HAP-1 (cell line): ENCODE data around the gene RBFOX1.

Experiments
- DNase-seq, 2 experiments: peaks; one replicate each; pipeline ENCODE4 v3.0.0-alpha.2; 2016 to 2020; ENCODE audit warnings: low spot score in 2 of 2
- H3K27me3 ChIP-seq: fragments of 250-450 bp; sonication (Bioruptor Pico); 2 replicates; pipeline ENCODE4 v1.5.1; 2020; ENCODE audit warnings: low read depth, mild to moderate bottlenecking, moderate library complexity
- H3K36me3 ChIP-seq: fragments of 250-450 bp; sonication (Bioruptor Pico); replicated peaks from 2 replicates; pipeline ENCODE4 v1.5.1; 2020; ENCODE audit warnings: mild to moderate bottlenecking
- H3K4me1 ChIP-seq: fragments of 250-450 bp; sonication (Bioruptor Pico); 2 replicates; pipeline ENCODE4 v1.5.1; 2020; ENCODE audit warnings: mild to moderate bottlenecking
- H3K4me3 ChIP-seq: fragments of 250-450 bp; sonication (Bioruptor Pico); 2 replicates; pipeline ENCODE4 v1.5.1; 2020; ENCODE audit warnings: mild to moderate bottlenecking, moderate library complexity
- H3K9me3 ChIP-seq: fragments of 250-450 bp; sonication (Bioruptor Pico); 2 replicates; pipeline ENCODE4 v1.5.1; 2020; ENCODE audit warnings: mild to moderate bottlenecking, moderate library complexity
- in situ Hi-C: fragments of 300-500 bp; cut with MboI; formaldehyde crosslinking; loops from 3 replicates; pipeline ENCODE4 v1.14.3; 2020; ENCODE audit warnings: low sequenced_read_pairs, inconsistent platforms, mixed read lengths

The RBFOX1 gene

DNA sequence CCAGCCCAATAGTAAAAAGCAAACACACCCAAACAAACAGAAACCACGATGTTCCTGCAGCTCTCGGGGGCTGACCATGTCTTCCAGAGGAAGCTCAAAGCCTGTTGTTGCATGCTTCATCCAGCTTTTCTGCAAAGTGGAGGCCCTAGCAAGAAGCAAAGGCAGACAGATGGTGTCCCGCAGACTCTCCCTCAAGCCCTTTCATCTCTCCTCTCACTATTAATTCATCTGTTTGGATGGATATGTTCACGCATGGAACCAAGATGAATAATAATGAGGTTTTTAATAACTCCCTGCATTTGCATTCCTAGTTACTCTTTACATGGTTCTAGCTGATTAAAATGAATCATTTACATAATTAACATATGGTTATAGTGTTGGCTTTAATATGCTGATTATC, 36.6 kb downstream of the RBFOX1 start:
- Histone ChIP-seq H3K4me3 (no peak overlapping the region), H3K27me3 (no peaks in the 10 kb centered on the region), H3K36me3 (no peaks in the 10 kb centered on the region), H3K4me1 (no peaks in the 10 kb centered on the region), H3K9me3 (no peaks in the 10 kb centered on the region)
- in situ Hi-C loops = no loop called here
- DNase-seq = no peak

DNA sequence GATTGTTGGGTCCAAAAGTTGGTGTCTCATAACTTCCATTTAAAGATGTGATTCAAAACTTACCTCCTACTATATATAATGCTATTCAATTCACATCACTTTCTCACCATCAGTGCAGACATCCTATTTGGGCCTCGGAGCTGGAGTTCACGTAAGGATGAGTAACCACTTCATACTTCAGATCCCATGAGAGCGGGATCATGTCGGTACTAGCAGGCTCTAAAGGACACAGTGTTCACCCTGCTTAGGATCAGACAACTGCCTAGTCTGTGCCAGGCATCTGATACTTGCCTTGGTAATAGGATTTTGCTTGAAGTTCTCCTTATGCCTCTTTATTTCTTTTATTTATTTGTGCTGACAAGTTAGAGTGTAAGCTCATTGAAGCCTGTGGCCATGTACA, 39.5 kb downstream of the RBFOX1 start:
- Histone ChIP-seq H3K27me3 (no peaks in the 10 kb centered on the region), H3K9me3 (no peaks in the 10 kb centered on the region), H3K4me1 (no peaks in the 10 kb centered on the region), H3K4me3 (no peak overlapping the region), H3K36me3 (no peaks in the 10 kb centered on the region)
- in situ Hi-C loops = no loop called here
- no peak for DNase-seq

DNA sequence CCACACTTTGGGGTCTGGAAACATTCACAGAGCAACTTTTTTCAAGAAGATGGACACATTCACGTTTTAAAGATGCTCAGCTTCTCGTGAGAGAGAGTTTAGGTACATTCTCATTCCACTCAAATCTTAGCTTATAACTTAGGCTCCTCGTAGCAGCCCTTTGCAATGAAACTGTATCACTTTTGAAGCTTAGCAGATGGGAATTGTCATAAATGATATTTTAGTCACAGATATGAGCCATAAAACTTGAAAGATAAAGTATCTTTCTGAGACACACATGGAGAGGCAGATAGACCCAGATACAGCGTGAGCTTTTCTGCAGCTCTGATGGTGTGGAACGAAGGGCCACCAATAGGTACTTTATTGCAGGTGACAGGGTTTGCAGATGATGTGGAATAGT, 41.1 kb downstream of the RBFOX1 start:
- in situ Hi-C loops = no loop called here
- H3K9me3 ChIP-seq = no peaks in the 10 kb centered on the region
- DNase-seq = no peak

DNA sequence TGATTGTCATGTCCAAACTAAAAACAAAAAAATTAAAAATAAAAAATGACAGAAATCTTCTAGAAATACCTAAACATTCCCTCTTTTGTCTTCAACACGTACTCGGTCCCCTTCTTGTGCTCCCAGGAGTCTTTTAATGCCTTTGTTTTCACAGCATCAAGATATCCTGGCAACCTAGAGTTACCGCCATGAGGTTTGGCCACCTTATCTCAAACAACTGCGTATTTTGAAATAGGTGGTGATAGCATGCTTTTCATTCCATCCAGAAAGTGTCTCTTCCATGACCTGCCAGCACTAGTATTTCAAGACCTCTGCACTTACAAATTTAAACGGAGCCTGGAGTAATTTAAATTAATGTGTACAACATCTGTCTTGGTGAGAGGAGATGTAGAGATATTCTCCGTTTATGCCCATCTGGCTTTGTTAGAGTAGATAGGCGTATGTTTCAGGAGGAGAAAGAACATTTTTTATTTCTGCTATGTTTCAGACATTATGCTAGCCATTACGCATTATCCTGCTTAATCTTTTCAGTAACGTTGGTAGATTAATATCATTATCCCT, 42.0 kb downstream of the RBFOX1 start:
- in situ Hi-C loops = no loop called here
- H3K4me3 ChIP-seq = no peak overlapping the region
- DNase-seq = no peak
- no peaks in the 10 kb centered on the region for H3K4me1 ChIP-seq
- no peaks in the 10 kb centered on the region for H3K27me3 ChIP-seq
- no peaks in the 10 kb centered on the region for H3K9me3 ChIP-seq
- no peaks in the 10 kb centered on the region for H3K36me3 ChIP-seq

More for the DNA sequence above, 41.1 kb downstream of the RBFOX1 start:
- Histone ChIP-seq H3K36me3 (no peaks in the 10 kb centered on the region), H3K4me3 (no peak overlapping the region), H3K27me3 (no peaks in the 10 kb centered on the region), H3K4me1 (no peaks in the 10 kb centered on the region)

DNA sequence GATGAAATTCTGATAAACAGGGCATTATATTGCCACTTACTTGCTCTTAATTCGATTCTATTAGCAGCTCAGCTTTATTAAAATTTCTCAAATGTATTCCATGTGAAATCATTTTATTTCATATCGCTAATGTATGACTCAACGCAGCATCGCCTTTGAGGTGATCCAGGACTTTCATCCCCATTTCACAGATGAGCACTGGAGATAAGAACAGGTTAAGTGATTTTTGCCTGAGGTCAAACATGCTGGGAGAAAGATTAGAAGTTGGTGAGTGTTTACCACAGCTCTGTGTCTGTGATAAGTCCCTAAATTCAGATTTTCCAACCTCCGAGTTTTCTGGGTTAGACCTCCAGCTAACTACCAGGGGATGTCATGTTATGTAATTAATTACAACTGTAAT, 43.6 kb downstream of the RBFOX1 start:
- no peak for DNase-seq
- no peaks in the 10 kb centered on the region for H3K9me3 ChIP-seq
- H3K4me3 ChIP-seq = no peak overlapping the region
- no peaks in the 10 kb centered on the region for H3K4me1 ChIP-seq
- no peaks in the 10 kb centered on the region for H3K27me3 ChIP-seq
- no peaks in the 10 kb centered on the region for H3K36me3 ChIP-seq
- in situ Hi-C loops = no loop called here

DNA sequence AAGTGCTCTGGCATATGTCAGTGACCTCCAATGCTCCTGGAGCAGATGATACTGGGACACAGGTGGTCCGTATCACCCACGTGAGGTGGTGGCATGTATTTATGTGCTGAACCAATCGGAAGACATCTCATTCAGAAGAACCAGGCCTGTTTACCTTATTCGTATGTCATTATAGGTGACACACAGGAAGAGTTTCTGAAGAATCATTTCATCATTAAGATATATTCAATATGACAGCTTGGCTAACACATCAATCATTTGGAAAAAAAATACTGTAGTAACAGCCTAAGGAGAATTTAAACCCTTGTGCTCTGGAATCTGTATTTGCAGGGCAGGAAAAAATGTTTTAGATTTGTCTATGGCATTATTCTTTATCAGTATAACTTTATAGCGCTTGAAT, 44.6 kb downstream of the RBFOX1 start:
- no peaks in the 10 kb centered on the region for H3K27me3 ChIP-seq
- no peaks in the 10 kb centered on the region for H3K36me3 ChIP-seq
- in situ Hi-C loops = no loop called here
- no peaks in the 10 kb centered on the region for H3K9me3 ChIP-seq
- no peak for DNase-seq
- H3K4me1 ChIP-seq = no peaks in the 10 kb centered on the region
- H3K4me3 ChIP-seq = no peak overlapping the region

DNA sequence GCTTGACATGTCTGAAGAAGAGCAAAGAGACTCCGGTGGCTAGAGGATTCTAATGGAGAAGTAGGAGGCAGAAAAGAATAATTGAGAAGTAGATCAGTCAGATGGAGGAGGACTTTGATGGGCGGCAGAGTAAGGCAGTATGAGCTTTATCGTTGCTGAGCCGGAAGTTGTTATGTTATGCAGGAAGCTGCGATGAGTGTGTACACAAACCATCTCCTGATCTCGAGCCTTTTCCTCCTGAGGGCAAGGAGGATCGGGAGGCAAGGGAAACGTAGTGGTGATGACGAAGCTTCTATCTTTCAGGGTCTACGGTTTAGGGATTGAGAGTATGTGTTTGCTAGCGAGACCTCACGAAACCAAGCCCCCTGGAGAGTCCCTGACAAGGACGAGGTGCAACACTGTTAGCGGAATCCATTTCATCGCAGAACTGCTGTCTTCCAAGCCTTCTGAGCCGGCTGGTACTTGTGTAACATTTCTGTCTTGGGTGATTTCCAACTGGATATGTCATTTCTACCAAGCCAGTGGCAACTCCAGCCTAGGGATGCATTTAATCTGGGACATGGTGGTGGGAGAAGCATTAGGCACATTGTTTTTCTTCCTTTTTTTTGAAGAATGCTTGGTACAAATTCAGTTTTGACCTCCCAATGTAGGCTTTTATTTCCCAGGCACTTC, 45.5 kb downstream of the RBFOX1 start:
- H3K9me3 ChIP-seq = no peaks in the 10 kb centered on the region
- DNase-seq = no peak
- H3K27me3 ChIP-seq = no peaks in the 10 kb centered on the region
- in situ Hi-C loops = no loop called here
- no peaks in the 10 kb centered on the region for H3K4me1 ChIP-seq
- H3K4me3 ChIP-seq = no peak overlapping the region
- H3K36me3 ChIP-seq = no peaks in the 10 kb centered on the region

DNA sequence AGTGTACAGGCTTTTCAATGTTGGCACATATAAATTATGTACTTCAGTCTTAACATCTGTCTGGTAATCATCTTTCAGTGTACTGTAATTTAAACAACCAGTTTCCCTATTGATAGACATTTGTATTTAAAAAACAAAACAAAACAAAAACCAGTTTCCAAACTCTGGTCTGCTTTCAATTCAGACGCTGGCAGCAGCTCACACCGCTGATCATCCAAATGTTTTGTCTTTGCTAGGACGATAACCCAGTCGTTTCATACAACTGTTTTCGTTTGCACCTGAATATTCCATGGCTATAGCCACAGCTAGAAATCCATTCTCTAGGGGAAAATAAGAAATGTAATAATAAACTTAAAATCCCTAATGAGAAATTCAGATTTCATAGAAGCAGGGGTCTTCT, 47.8 kb downstream of the RBFOX1 start:
- no peaks in the 10 kb centered on the region for H3K4me1 ChIP-seq
- H3K4me3 ChIP-seq = no peak overlapping the region
- in situ Hi-C loops = no loop called here

DNA sequence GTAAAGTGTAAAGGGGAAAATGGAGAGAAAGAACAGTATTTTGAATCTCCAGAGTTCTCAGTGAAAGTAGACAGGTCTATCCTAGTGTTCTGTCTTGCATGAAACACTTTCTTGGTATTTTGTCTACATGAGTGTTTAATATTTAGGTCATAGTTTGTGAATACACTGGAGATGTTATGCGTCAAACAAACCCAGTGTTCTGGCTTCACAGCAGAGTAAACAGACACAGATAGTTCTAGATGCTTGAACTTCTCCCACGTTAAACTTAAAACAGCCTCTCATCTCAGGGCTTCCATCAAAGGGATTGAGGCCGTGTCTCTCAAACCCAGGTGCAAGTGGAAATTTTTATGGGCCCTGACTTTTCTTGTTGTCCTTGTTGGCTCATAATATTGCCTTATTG, 48.3 kb downstream of the RBFOX1 start:
- no peaks in the 10 kb centered on the region for H3K36me3 ChIP-seq
- in situ Hi-C loops = no loop called here
- H3K4me3 ChIP-seq = no peak overlapping the region
- no peak for DNase-seq
- H3K27me3 ChIP-seq = no peaks in the 10 kb centered on the region
- H3K4me1 ChIP-seq = no peaks in the 10 kb centered on the region
- H3K9me3 ChIP-seq = no peaks in the 10 kb centered on the region

More for the DNA sequence above, 47.8 kb downstream of the RBFOX1 start:
- no peaks in the 10 kb centered on the region for H3K27me3 ChIP-seq
- DNase-seq = no peak
- H3K9me3 ChIP-seq = no peaks in the 10 kb centered on the region
- no peaks in the 10 kb centered on the region for H3K36me3 ChIP-seq

DNA sequence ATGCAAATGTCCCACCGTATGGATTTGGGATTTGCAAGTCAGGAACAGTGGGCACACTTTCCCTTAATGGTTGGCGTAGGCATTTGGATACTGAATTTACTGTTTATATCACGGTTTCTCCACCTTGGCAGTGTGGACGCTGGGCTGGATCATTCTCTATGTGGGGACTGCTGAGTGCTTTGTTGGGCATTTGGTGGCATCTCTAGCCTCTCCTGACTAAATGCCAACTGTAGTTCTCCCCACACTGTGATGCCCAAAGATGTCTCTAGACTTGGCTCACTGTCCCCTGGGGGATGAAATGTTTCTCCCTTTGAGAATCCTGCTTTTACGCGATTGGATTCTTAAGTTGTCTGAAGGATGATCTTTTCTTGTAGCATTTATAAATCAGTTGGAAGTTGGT, 49.0 kb downstream of the RBFOX1 start:
- Histone ChIP-seq H3K36me3 (no peaks in the 10 kb centered on the region), H3K4me3 (no peak overlapping the region), H3K27me3 (no peaks in the 10 kb centered on the region), H3K9me3 (no peaks in the 10 kb centered on the region), H3K4me1 (no peaks in the 10 kb centered on the region)
- in situ Hi-C loops = no loop called here
- DNase-seq = no peak

DNA sequence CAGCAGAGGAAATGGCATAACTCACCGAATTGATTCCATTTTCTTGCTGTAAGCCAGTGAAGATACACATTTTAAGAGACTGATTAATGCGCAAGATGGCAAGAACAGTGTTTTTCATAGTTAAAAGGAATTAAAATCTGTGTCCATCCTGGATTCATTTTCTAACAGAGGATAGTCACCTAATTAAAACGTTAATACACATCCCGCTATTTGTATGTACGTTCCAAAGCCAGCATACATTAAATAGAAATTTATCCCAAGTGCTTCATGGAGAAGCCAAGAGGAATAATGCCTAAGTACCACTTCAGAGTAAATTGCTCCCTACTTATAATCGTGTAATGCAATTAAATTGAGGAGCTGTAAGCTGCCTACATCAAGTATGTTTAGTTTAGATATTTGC, 49.9 kb downstream of the RBFOX1 start:
- Histone ChIP-seq H3K4me1 (no peaks in the 10 kb centered on the region), H3K4me3 (no peak overlapping the region), H3K9me3 (no peaks in the 10 kb centered on the region), H3K36me3 (no peaks in the 10 kb centered on the region), H3K27me3 (no peaks in the 10 kb centered on the region)
- in situ Hi-C loops = no loop called here
- no peak for DNase-seq

DNA sequence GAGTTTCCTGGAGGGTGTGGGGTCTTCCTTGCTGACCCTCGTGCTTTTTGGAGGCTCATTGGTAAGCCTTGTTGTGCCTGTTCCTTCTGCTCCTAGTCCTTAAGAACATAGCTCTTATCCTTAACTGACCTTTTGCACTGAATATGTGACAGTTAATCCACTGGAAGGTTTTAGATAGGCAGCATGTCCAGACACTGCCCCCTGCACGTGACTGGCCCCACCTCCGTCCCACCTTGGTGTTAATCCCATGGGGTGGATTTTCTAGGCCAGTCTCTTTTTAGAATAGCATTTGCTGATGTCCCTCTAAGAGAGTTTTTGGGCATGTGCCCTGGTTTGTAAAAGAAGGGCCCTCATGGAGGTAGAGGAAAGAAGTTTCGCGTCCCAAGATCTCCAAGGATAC, 58.3 kb downstream of the RBFOX1 start:
- in situ Hi-C loops = no loop called here
- no peaks in the 10 kb centered on the region for H3K4me1 ChIP-seq
- no peaks in the 10 kb centered on the region for H3K9me3 ChIP-seq
- DNase-seq = no peak
- H3K27me3 ChIP-seq = no peaks in the 10 kb centered on the region
- H3K36me3 ChIP-seq = no peaks in the 10 kb centered on the region
- no peak overlapping the region for H3K4me3 ChIP-seq

DNA sequence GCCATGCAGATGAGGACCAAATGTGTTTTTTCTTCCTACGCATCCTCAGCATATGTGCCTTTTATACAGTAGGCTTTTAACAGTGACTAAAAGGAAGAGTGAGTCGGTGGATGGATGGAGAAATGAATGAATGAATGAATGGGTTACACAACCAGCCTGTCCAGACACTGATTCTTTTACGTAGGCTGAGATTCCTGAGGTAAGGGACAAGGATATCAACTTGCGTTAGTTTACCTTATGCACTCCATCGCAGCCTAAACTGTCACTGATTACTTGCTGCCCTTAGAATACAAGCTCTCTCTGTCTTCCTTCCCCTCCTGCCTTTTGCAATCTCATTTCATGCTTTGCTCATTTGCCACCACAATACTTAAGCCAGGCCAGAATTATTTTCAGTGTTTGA, 59.0 kb downstream of the RBFOX1 start:
- Histone ChIP-seq H3K27me3 (no peaks in the 10 kb centered on the region), H3K4me3 (no peak overlapping the region), H3K9me3 (no peaks in the 10 kb centered on the region), H3K4me1 (no peaks in the 10 kb centered on the region), H3K36me3 (no peaks in the 10 kb centered on the region)
- in situ Hi-C loops = no loop called here
- DNase-seq = no peak

DNA sequence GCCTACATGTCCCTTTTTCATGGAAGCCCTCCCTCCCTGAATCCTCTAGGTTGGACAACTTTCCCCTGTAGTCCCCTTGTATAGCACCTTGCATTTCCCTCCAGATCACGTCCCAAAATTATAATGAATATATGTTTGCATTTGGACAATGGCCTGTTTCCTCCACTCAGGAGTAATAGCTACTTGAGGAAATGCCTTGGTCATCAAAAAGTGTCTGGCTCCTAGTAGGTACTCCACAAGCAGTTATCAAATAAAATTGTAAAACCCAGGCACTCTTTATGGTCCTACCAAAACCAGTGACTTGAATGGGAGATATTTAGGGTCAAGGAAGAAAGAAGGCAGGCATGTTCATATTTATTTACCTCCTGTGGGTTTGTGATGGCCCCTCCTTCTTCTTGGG, 59.6 kb downstream of the RBFOX1 start:
- no peak overlapping the region for H3K4me3 ChIP-seq
- in situ Hi-C loops = no loop called here
- no peaks in the 10 kb centered on the region for H3K36me3 ChIP-seq
- H3K9me3 ChIP-seq = no peaks in the 10 kb centered on the region
- H3K4me1 ChIP-seq = no peaks in the 10 kb centered on the region
- DNase-seq = no peak
- H3K27me3 ChIP-seq = no peaks in the 10 kb centered on the region

DNA sequence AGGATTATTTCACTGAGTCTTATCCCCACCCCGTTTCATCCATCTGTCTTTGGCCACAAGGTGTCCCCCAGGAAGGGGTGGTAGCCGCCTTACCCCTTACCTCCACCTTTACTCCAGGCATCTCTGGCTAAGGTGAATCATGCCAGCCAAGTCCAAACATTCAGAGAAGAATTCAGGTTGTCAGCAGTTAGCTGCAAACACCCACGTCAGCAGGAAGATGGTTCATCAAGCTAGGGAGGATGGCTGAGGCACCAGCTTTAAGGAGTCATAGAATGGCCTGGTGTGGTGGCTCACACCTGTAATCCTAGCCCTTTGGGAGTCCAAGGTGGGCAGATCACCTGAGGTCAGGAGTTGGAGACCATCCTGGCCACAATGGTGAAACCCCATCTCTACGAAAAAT, 61.0 kb downstream of the RBFOX1 start:
- Histone ChIP-seq H3K9me3 (no peaks in the 10 kb centered on the region), H3K36me3 (no peaks in the 10 kb centered on the region), H3K4me1 (no peaks in the 10 kb centered on the region), H3K4me3 (no peak overlapping the region), H3K27me3 (no peaks in the 10 kb centered on the region)
- DNase-seq = no peak
- in situ Hi-C loops = no loop called here
